Aorta (tissue), 5 donors: ENCODE results near the gene KRTAP10-10. TPM values are rescaled to one million over a fixed set of nuclear protein-coding genes. Genes with fewer than 3 reads are reported as not detected.
"Not testable (repeated sequence)": the region's sequence is repeated elsewhere in the genome, so short reads cannot be mapped to it uniquely, and the experiment has no call there.

Experiments used
- ATAC-seq: fragments of 200-7000 bp; cut with Tn5 transposase; one replicate; pipeline ENCODE4 v1.9.1; 2022; ENCODE audit warnings: moderate library complexity; ENCODE audit not compliant: low FRiP score
- DNase-seq, 2 donors: peaks; one replicate each; pipeline ENCODE4 v3.0.0-alpha.2; 2020
- H3K27ac ChIP-seq, 2 donors: one replicate each; pipeline ENCODE4 v1.5.1; 2013; ENCODE audit warnings: low read length in 2 of 2, mild to moderate bottlenecking in 2 of 2, moderate library complexity in 2 of 2, control low read depth in 1 of 2, inconsistent platforms in 1 of 2, low read depth in 1 of 2
- H3K27me3 ChIP-seq, 2 donors: one replicate each; pipeline ENCODE4 v1.6.1; 2013; ENCODE audit warnings: control low read depth in 1 of 2, low read length in 1 of 2, mild to moderate bottlenecking in 1 of 2, moderate library complexity in 1 of 2; ENCODE audit not compliant: insufficient read depth in 2 of 2, control insufficient read depth in 1 of 2
- H3K36me3 ChIP-seq, 2 donors: one replicate each; pipeline ENCODE4 v1.6.1; 2013; ENCODE audit warnings: control low read depth in 1 of 2, low read length in 1 of 2, mild to moderate bottlenecking in 1 of 2; ENCODE audit not compliant: insufficient read depth in 2 of 2, control insufficient read depth in 1 of 2
- H3K4me1 ChIP-seq, 2 donors: one replicate each; pipeline ENCODE4 v1.6.1; 2013; ENCODE audit warnings: low read length in 2 of 2, control low read depth in 1 of 2, mild to moderate bottlenecking in 1 of 2, moderate library complexity in 1 of 2; ENCODE audit not compliant: insufficient read depth in 2 of 2, control insufficient read depth in 1 of 2
- H3K4me3 ChIP-seq, 2 donors: one replicate each; pipeline ENCODE4 v1.5.1; 2013; ENCODE audit warnings: low read length in 2 of 2, control low read depth in 1 of 2, mild to moderate bottlenecking in 1 of 2
- H3K9me3 ChIP-seq: one replicate; pipeline ENCODE4 v1.6.1; 2013; ENCODE audit warnings: mild to moderate bottlenecking, low read length; ENCODE audit not compliant: control insufficient read depth
- WGBS, 2 donors: extraction: QIAGEN DNeasy Blood & Tissue Kit; methylation state at CpG; one replicate each; pipeline ENCODE4 v1.1.7; 2013; 5-methylcytosine and 5-hydroxymethylcytosine counted together
- intact Hi-C, 2 donors: fragments of 100-400 bp; cut with DNase I; formaldehyde crosslinking; loops; one replicate each; pipeline versions ENCODE4 v1.14.2 to v1.15.0; 2022
- polyA plus RNA-seq, 2 donors: library from polyadenylated mRNA; stranded (reverse); fragments of 200-250 nt; gene quantifications; one replicate each; pipeline ENCODE4 v1.2.3, GENCODE V29; 2013
- total RNA-seq, 2 donors: library from RNA; stranded (reverse); fragmentation: NEBNext Ultra II Directional; extraction: Animal tissue kit (Norgen Biotek cat#: 25700); gene quantifications; one replicate each; pipeline ENCODE4 v1.2.1, GENCODE V29; 2021
- donor health status: healthy with polysubstance abuse.
- donor health status: Bipolar disorder and iron deficiency.
- donor health status: DM: no; HTN: no; CAD: no.
- donor health status: DM: no; HTN: no; CAD: no.
- donor health status: DM: yes; HTN: yes; CAD: no.

KRTAP10-10 gene
- total and polyA plus RNA-seq, 4 donors = not detected

GRCh38 chr21:44658913-44659595, 21.9 kb downstream of the KRTAP10-10 start:
- Histone ChIP-seq H3K9me3 (peaks cover 2% of the 10 kb centered on the region), H3K4me1 (no peaks in the 10 kb centered on the region), H3K36me3 (no peaks in the 10 kb centered on the region), H3K27ac (no peak overlapping the region), H3K27me3 (no peaks in the 10 kb centered on the region), H3K4me3 (no peak overlapping the region)
- DNase-seq (peak in 1 of 2 donors; percentile 7), ATAC-seq (no peak)
- WGBS, 2 donors = 62 to 68% methylated on average over 11 of the region's 11 CpGs
- intact Hi-C loops = no loop called here

GRCh38 chr21:44661567-44661966, 24.4 kb downstream of the KRTAP10-10 start:
- 59 to 67% methylated on average over 7 of the region's 7 CpGs for WGBS, 2 donors
- H3K4me3 ChIP-seq, H3K27ac ChIP-seq, H3K4me1 ChIP-seq, H3K9me3 ChIP-seq, ATAC-seq, H3K36me3 ChIP-seq, H3K27me3 ChIP-seq, DNase-seq, intact Hi-C loops: not testable (repeated sequence)

GRCh38 chr21:44664691-44665090, 27.5 kb downstream of the KRTAP10-10 start:
- no peaks in the 10 kb centered on the region for H3K36me3 ChIP-seq
- H3K4me3 ChIP-seq = no peak overlapping the region
- 91 to 92% methylated on average over 5 of the region's 5 CpGs for WGBS, 2 donors
- intact Hi-C loops = no loop called here
- no peaks in the 10 kb centered on the region for H3K4me1 ChIP-seq
- DNase-seq (peak in 1 of 2 donors; percentile 6), ATAC-seq (no peak)
- H3K27ac ChIP-seq = no peak overlapping the region
- H3K9me3 ChIP-seq = no peaks in the 10 kb centered on the region
- no peaks in the 10 kb centered on the region for H3K27me3 ChIP-seq

GRCh38 chr21:44666401-44667320, 29.5 kb downstream of the KRTAP10-10 start, which contains the start of gene KRTAP12-2:
TSS of gene KRTAP12-2 (minus strand) at chr21:44666927. CDS start at chr21:44666886, 41 bp downstream.
- Histone ChIP-seq H3K27me3 (no peaks in the 10 kb centered on the region), H3K36me3 (no peaks in the 10 kb centered on the region), H3K9me3 (peaks cover 3% of the 10 kb centered on the region), H3K27ac (no peak within 1 kb of the TSS), H3K4me3 (no peak within 1 kb of the TSS), H3K4me1 (no peaks in the 10 kb centered on the region)
- ATAC-seq = no peak
- intact Hi-C loops = no loop called here
- WGBS, 2 donors = 28 to 35% methylated on average over 19 of the region's 19 CpGs
- DNase-seq = no peak

GRCh38 chr21:44667612-44668011, 30.5 kb downstream of the KRTAP10-10 start:
- Histone ChIP-seq H3K27ac (no peak overlapping the region), H3K36me3 (no peaks in the 10 kb centered on the region), H3K27me3 (no peaks in the 10 kb centered on the region), H3K4me3 (no peak overlapping the region), H3K9me3 (peaks cover 3% of the 10 kb centered on the region), H3K4me1 (no peaks in the 10 kb centered on the region)
- ATAC-seq (no peak), DNase-seq (no peak)
- intact Hi-C loops = no loop called here
- WGBS, 2 donors = 71 to 76% methylated on average over 1 of the region's 1 CpG

- WGBS, 2 donors = 69 to 88% methylated on average over 3 of the region's 3 CpGs
- H3K36me3 ChIP-seq = no peaks in the 10 kb centered on the region
- ATAC-seq = no peak
- no peak overlapping the region for H3K27ac ChIP-seq
- no peaks in the 10 kb centered on the region for H3K27me3 ChIP-seq
- H3K4me3 ChIP-seq = no peak overlapping the region
- no peak for DNase-seq
- no peaks in the 10 kb centered on the region for H3K4me1 ChIP-seq
- H3K9me3 ChIP-seq = peaks cover 3% of the 10 kb centered on the region
- intact Hi-C loops = no loop called here
Observed at GRCh38 chr21:44670642-44671432, 33.7 kb downstream of the KRTAP10-10 start.

- Histone ChIP-seq H3K9me3 (peaks cover 3% of the 10 kb centered on the region), H3K36me3 (no peaks in the 10 kb centered on the region), H3K27ac (no peak overlapping the region), H3K4me1 (no peaks in the 10 kb centered on the region), H3K4me3 (no peak overlapping the region), H3K27me3 (no peaks in the 10 kb centered on the region)
- no peak for DNase-seq
- intact Hi-C loops = no loop called here
- ATAC-seq = no peak
- WGBS, 2 donors = 97 to 100% methylated on average over 1 of the region's 1 CpG
Observed at GRCh38 chr21:44671911-44672310, 34.8 kb downstream of the KRTAP10-10 start.

- intact Hi-C loops = no loop called here
- DNase-seq = no peak
- H3K36me3 ChIP-seq = no peaks in the 10 kb centered on the region
- H3K27ac ChIP-seq = no peak overlapping the region
- no peaks in the 10 kb centered on the region for H3K4me1 ChIP-seq
- no peaks in the 10 kb centered on the region for H3K9me3 ChIP-seq
- ATAC-seq = no peak
- 91 to 92% methylated on average over 13 of the region's 13 CpGs for WGBS, 2 donors
- H3K27me3 ChIP-seq = no peaks in the 10 kb centered on the region
- no peak overlapping the region for H3K4me3 ChIP-seq
Observed at GRCh38 chr21:44677881-44678280, 40.7 kb downstream of the KRTAP10-10 start.
